PFSK-1 (cell line): ENCODE results near the gene EPB42.

Experiments used
- POLR2AphosphoS5 ChIP-seq: IDR thresholded peaks from 2 replicates; pipeline ENCODE4 v1.6.1; 2012; ENCODE audit warnings: low read depth, mild to moderate bottlenecking, control low read depth, low read length, moderate library complexity
- REST ChIP-seq, 2 experiments: IDR thresholded peaks; 2 replicates each; pipeline versions ENCODE4 v1.6.1 to v1.8.0; 2011 to 2012; ENCODE audit warnings: low read depth in 2 of 2, low read length in 2 of 2, control low read depth in 1 of 2, inconsistent platforms in 1 of 2, mild to moderate bottlenecking in 1 of 2, moderate library complexity in 1 of 2; ENCODE audit not compliant: insufficient read depth in 1 of 2
- SIN3A ChIP-seq: IDR thresholded peaks from 2 replicates; pipeline ENCODE4 v1.6.1; 2012; ENCODE audit warnings: mild to moderate bottlenecking, low read length, moderate library complexity, borderline replicate concordance; ENCODE audit not compliant: insufficient read depth
- TAF1 ChIP-seq: IDR thresholded peaks from 2 replicates; pipeline ENCODE4 v1.6.1; 2012; ENCODE audit warnings: low read length, control low read depth, borderline replicate concordance; ENCODE audit not compliant: insufficient read depth

GRCh38 chr15:43208052-43209002 is 12.5 kb downstream of the EPB42 start:
- no peak for TF ChIP-seq TAF1
- no peak for TF ChIP-seq POLR2AphosphoS5
- TF ChIP-seq REST (IDR thresholded peaks at IDR 0.05; ENCODE audit: insufficient read depth in 1 of 2, low read depth in 2 of 2, low read length in 2 of 2): no peak
- no peak for TF ChIP-seq SIN3A
